ENCODE measurements around the gene CHRNA4. TPM values are rescaled to one million over a fixed set of nuclear protein-coding genes. Genes with fewer than 3 reads are reported as not detected.

CHRNA4 gene
- total and polyA plus RNA-seq, 12 donors = 0.06 to 0.57 (median 0.26) TPM; not detected in 5

GRCh38 chr20:63321148-63321831 is 39.9 kb downstream of the CHRNA4 start:
- H3K27ac ChIP-seq = no peak overlapping the region
- H3K36me3 ChIP-seq (replicated peaks in 1 of 2) = no peaks in the 10 kb centered on the region
- H3K9me3 ChIP-seq (replicated peaks in 1 of 3) = no peaks in the 10 kb centered on the region
- H3K4me1 ChIP-seq (replicated peaks in 1 of 2) = no peaks in the 10 kb centered on the region
- H3K4me3 ChIP-seq = no peak overlapping the region
- peaks cover 3% of the 10 kb centered on the region for H3K27me3 ChIP-seq
- 59 to 76% (median 66%) methylated on average over 9 to 20 of the region's 20 CpGs for WGBS, 4 donors
- TF ChIP-seq POLR2A (IDR thresholded peaks at IDR 0.05) = no peak
- no peak for TF ChIP-seq CTCF (IDR thresholded peaks at IDR 0.05)
- DNase-seq = peak in 4 of 7 donors; percentile 37 to 62 (median 46)
- intact Hi-C loops (cut with DNase I) = no loop called here

- intact Hi-C loops (cut with DNase I) = no loop called here
- H3K4me3 ChIP-seq = no peak overlapping the region
- peak in 1 of 7 donors; percentile 9 for DNase-seq
- H3K9me3 ChIP-seq (replicated peaks in 1 of 3) = no peaks in the 10 kb centered on the region
- WGBS, 4 donors = 70 to 89% (median 82%) methylated on average over 2 to 10 of the region's 10 CpGs
- no peaks in the 10 kb centered on the region for H3K36me3 ChIP-seq (replicated peaks in 1 of 2)
- no peak for TF ChIP-seq CTCF (IDR thresholded peaks at IDR 0.05)
- TF ChIP-seq POLR2A (IDR thresholded peaks at IDR 0.05) = no peak
- H3K27ac ChIP-seq = no peak overlapping the region
- no peaks in the 10 kb centered on the region for H3K4me1 ChIP-seq (replicated peaks in 1 of 2)
- H3K27me3 ChIP-seq = peaks cover 3% of the 10 kb centered on the region
These were observed 40.5 kb downstream of the CHRNA4 start for GRCh38 chr20:63320616-63321147.

GRCh38 chr20:63320041-63320511 is 41.1 kb downstream of the CHRNA4 start:
- Histone ChIP-seq H3K9me3 (replicated peaks in 1 of 3) (no peaks in the 10 kb centered on the region), H3K36me3 (replicated peaks in 1 of 2) (no peaks in the 10 kb centered on the region), H3K27me3 (peaks cover 2% of the 10 kb centered on the region), H3K4me3 (no peak overlapping the region), H3K27ac (no peak overlapping the region), H3K4me1 (replicated peaks in 1 of 2) (no peaks in the 10 kb centered on the region)
- intact Hi-C loops (cut with DNase I) = no loop called here
- TF ChIP-seq CTCF (IDR thresholded peaks at IDR 0.05) (no peak), POLR2A (IDR thresholded peaks at IDR 0.05) (no peak)
- 54 to 78% (median 64%) methylated on average over 6 to 23 of the region's 23 CpGs for WGBS, 4 donors
- DNase-seq = peak in 1 of 7 donors; percentile 9

DNA sequence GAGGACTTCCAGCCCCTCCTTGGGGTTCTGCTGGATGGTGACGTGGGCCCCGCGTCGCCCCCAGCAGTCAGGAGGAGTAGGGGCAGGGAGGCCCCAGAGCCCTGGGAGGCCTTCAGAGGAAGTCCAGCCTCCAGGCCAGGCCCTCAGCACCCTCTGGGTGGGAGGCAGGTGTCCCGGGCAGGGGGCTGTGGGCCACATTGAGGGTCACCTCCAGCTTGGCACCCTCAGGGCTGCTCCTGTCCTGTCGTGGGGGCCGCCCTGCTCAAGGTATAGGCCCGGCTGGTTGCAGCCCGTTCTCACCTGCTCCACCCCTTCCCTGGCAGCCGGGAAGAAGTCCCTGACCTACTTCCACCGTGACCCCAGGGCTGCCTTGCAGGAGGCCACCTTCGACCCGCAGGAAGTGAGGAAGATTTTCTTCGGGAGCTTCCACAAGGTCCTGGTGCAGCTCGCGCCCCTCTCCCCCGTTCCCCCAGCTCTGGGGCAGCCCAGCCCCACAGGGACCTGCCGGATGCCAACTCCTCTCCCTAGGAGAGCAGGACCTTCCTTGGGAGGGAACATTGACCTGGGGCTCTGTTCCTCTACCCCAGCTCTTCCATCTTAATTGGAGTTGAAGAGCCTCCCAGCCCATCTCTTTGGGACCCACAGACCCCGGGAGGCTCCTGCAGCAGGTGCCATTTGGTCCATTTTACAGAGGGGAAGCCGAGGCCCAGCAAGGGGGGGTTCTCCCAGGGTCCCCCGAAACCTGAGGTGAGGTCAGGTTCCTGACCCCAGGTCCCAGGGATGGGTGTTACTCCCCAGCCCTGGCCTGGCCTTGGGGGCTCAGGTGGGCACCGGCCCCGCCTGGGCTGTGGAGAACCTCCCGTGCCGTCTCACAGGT is 41.7 kb downstream of the CHRNA4 start:
- intact Hi-C loops (cut with DNase I) = no loop called here
- no peaks in the 10 kb centered on the region for H3K9me3 ChIP-seq (replicated peaks in 1 of 3)
- H3K4me1 ChIP-seq (replicated peaks in 1 of 2) = no peaks in the 10 kb centered on the region
- H3K27ac ChIP-seq = no peak overlapping the region
- TF ChIP-seq POLR2A (IDR thresholded peaks at IDR 0.05) (no peak), CTCF (IDR thresholded peaks at IDR 0.05) (no peak)
- H3K4me3 ChIP-seq = no peak overlapping the region
- peak in 1 of 7 donors; percentile 11 for DNase-seq
- no peaks in the 10 kb centered on the region for H3K36me3 ChIP-seq (replicated peaks in 1 of 2)
- WGBS, 4 donors = 62 to 76% (median 64%) methylated on average over 8 to 25 of the region's 25 CpGs
- H3K27me3 ChIP-seq = no peaks in the 10 kb centered on the region
